ENCODE data around the gene MPZL3.

DNA sequence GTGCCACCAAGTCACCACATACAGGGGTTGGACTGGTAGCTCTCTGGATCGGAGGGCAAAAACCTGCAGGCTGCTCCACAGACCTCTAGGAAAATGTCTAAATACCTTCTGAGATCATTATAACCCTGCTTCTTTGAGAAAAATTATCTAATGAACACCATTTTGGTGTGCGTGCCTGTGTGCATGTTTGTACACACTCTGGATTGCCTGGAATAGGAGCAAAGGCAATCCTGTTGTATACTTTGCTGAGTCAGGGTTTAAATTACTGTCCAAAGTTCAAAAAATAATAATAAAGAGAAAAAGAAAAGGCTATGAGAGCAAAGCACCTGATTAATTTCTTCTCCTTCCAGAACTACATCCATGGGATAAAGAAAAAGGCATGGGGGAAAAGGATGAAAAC is 38.4 kb downstream of the MPZL3 start:
- TF ChIP-seq, protein P1, sequence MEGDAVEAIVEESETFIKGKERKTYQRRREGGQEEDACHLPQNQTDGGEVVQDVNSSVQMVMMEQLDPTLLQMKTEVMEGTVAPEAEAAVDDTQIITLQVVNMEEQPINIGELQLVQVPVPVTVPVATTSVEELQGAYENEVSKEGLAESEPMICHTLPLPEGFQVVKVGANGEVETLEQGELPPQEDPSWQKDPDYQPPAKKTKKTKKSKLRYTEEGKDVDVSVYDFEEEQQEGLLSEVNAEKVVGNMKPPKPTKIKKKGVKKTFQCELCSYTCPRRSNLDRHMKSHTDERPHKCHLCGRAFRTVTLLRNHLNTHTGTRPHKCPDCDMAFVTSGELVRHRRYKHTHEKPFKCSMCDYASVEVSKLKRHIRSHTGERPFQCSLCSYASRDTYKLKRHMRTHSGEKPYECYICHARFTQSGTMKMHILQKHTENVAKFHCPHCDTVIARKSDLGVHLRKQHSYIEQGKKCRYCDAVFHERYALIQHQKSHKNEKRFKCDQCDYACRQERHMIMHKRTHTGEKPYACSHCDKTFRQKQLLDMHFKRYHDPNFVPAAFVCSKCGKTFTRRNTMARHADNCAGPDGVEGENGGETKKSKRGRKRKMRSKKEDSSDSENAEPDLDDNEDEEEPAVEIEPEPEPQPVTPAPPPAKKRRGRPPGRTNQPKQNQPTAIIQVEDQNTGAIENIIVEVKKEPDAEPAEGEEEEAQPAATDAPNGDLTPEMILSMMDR (conservative IDR thresholded peaks at IDR 0.05), result no peak
- no peak for TF ChIP-seq EZH2 (IDR thresholded peaks at IDR 0.05; ENCODE audit: low read depth)

Data from PC-9 (cell line).